Activated CD4-positive, alpha-beta memory T cell treated with anti-CD3 and anti-CD28 coated beads, Interleukin-2, amount 10 ng/mL, durations not matched to agents 7 days and 5 days (primary cell): Measurements from ENCODE around the gene ZNF263. TPM values are rescaled to one million over a fixed set of nuclear protein-coding genes. Genes with fewer than 3 reads are reported as not detected.
"Not testable (repeated sequence)": the region's sequence is repeated elsewhere in the genome, so short reads cannot be mapped to it uniquely, and the experiment has no call there.

Source experiments
- CTCF ChIA-PET: fragments of 350-600 bp; sonication (Branson Sonifier 250); formaldehyde crosslinking; loops from one replicate; lab custom pipeline; 2021; ENCODE audit warnings: antibody characterized with exemption, inconsistent platforms; lab: Charles Lee
- POLR2A ChIA-PET: fragments of 350-600 bp; sonication (Branson Sonifier 250); formaldehyde crosslinking; loops from one replicate; lab custom pipeline; 2021; ENCODE audit warnings: antibody characterized with exemption; lab: Charles Lee
- DNase-seq: peaks from one replicate; pipeline ENCODE4 v3.0.0-alpha.2; 2020
- H3K27ac Mint-ChIP-seq: one replicate; pipeline ENCODE4 v1.8.0; 2021; ENCODE audit warnings: mild to moderate bottlenecking, mixed read lengths
- H3K27me3 Mint-ChIP-seq: one replicate; pipeline ENCODE4 v1.8.0; 2021; ENCODE audit warnings: mixed read lengths
- H3K36me3 Mint-ChIP-seq: one replicate; pipeline ENCODE4 v1.8.0; 2021; ENCODE audit warnings: low read depth, mixed read lengths
- H3K4me1 Mint-ChIP-seq: one replicate; pipeline ENCODE4 v1.8.0; 2021; ENCODE audit warnings: mixed read lengths
- H3K4me3 Mint-ChIP-seq: one replicate; pipeline ENCODE4 v1.8.0; 2021; ENCODE audit warnings: mild to moderate bottlenecking, mixed read lengths
- H3K9me3 Mint-ChIP-seq: one replicate; pipeline ENCODE4 v1.8.0; 2021; ENCODE audit warnings: mixed read lengths
- total RNA-seq, 2 experiments: library from RNA; stranded (reverse); gene quantifications; one replicate each; pipeline ENCODE4 v1.2.3, GENCODE V29; 2021

ZNF263 gene
- total RNA-seq, 2 experiments from 2014 or later = 19.4 to 21.3 TPM

GRCh38 chr16:3252967-3253366, 30.3 kb upstream of the ZNF263 start:
- no peak overlapping the region for H3K27ac Mint-ChIP-seq
- H3K4me3 Mint-ChIP-seq = no peak overlapping the region
- peaks cover 2% of the 10 kb centered on the region for H3K9me3 Mint-ChIP-seq
- POLR2A ChIA-PET = interaction anchor here (0.7 kb wide), 1 partner anchor 53 kb away, joined by 3 read pairs; no protein-coding TSS in a partner anchor
- no peak for DNase-seq
- no peaks in the 10 kb centered on the region for H3K4me1 Mint-ChIP-seq
- no peaks in the 10 kb centered on the region for H3K36me3 Mint-ChIP-seq
- H3K27me3 Mint-ChIP-seq = no peaks in the 10 kb centered on the region
- CTCF ChIA-PET = interaction anchor here (0.6 kb wide), 1 partner anchor 54 kb away, joined by 4 read pairs; no protein-coding TSS in a partner anchor

- Mint-ChIP-seq H3K36me3 (no peaks in the 10 kb centered on the region), H3K27ac (no peak overlapping the region), H3K4me1 (no peaks in the 10 kb centered on the region), H3K9me3 (peaks cover 4% of the 10 kb centered on the region), H3K4me3 (no peak overlapping the region), H3K27me3 (peaks cover 2% of the 10 kb centered on the region)
- ChIA-PET POLR2A (interaction anchor here (1.1 to 1.5 kb wide), 2 partner anchors 9 to 17 kb away, joined by 3 to 4 read pairs; no protein-coding TSS in a partner anchor), CTCF (interaction anchor here (1.0 kb wide), 1 partner anchor 35 kb away, joined by 9 read pairs; no protein-coding TSS in a partner anchor)
- no peak for DNase-seq
These were observed 29.0 kb upstream of the ZNF263 start for GRCh38 chr16:3254309-3254708.

- Mint-ChIP-seq H3K4me1 (no peaks in the 10 kb centered on the region), H3K27me3 (peaks cover 2% of the 10 kb centered on the region), H3K9me3 (peaks cover 4% of the 10 kb centered on the region), H3K36me3 (no peaks in the 10 kb centered on the region), H3K27ac (no peak within 1 kb of the TSS), H3K4me3 (no peak within 1 kb of the TSS)
- ChIA-PET POLR2A (no interaction called here), CTCF (interaction anchor here (0.6 kb wide), 1 partner anchor 58 kb away, joined by 3 read pairs; no protein-coding TSS in a partner anchor)
- DNase-seq = no peak
These were observed 27.0 kb upstream of the ZNF263 start, which contains the start of gene MEFV for GRCh38 chr16:3256146-3256865. Gene MEFV (minus strand): TSS chr16:3256633. CDS start chr16:3256587, 46 bp downstream.

- ChIA-PET CTCF (no interaction called here), POLR2A (interaction anchor here (2.6 kb wide), 1 partner anchor 22 kb away, joined by 7 read pairs; the partner anchor contains the start of gene ZNF200)
- Mint-ChIP-seq H3K9me3 (peaks cover 7% of the 10 kb centered on the region), H3K27me3 (peaks cover 2% of the 10 kb centered on the region), H3K4me3 (no peak overlapping the region), H3K27ac (no peak overlapping the region), H3K36me3 (peaks cover 3% of the 10 kb centered on the region), H3K4me1 (peaks cover 3% of the 10 kb centered on the region)
- DNase-seq = no peak
These were observed 26.3 kb upstream of the ZNF263 start for GRCh38 chr16:3256866-3257465.

- no peak for DNase-seq
- POLR2A ChIA-PET = no interaction called here
- H3K27ac Mint-ChIP-seq = no peak overlapping the region
- CTCF ChIA-PET = interaction anchor here (1.0 kb wide), 1 partner anchor 72 kb away, joined by 3 read pairs; no protein-coding TSS in a partner anchor
- H3K4me1 Mint-ChIP-seq = peaks cover 25% of the 10 kb centered on the region
- peaks cover 2% of the 10 kb centered on the region for H3K27me3 Mint-ChIP-seq
- peaks cover 14% of the 10 kb centered on the region for H3K9me3 Mint-ChIP-seq
- H3K36me3 Mint-ChIP-seq = peaks cover 24% of the 10 kb centered on the region
- no peak overlapping the region for H3K4me3 Mint-ChIP-seq
These were observed 23.5 kb upstream of the ZNF263 start for GRCh38 chr16:3259836-3260235.

- H3K4me3 Mint-ChIP-seq = peak overlapping the region; percentile 58
- H3K27ac Mint-ChIP-seq = peak overlapping the region; percentile 97
- CTCF ChIA-PET = no interaction called here
These were observed 20.8 kb upstream of the ZNF263 start for GRCh38 chr16:3262517-3262916.

GRCh38 chr16:3264137-3265036, 18.9 kb upstream of the ZNF263 start:
- H3K9me3 Mint-ChIP-seq = peaks cover 29% of the 10 kb centered on the region
- H3K4me3 Mint-ChIP-seq = peak overlapping the region; percentile 80
- DNase-seq = peak; percentile 96
- H3K27ac Mint-ChIP-seq = peak overlapping the region; percentile 97
- H3K4me1 Mint-ChIP-seq = peaks cover 30% of the 10 kb centered on the region
- H3K36me3 Mint-ChIP-seq = peaks cover 55% of the 10 kb centered on the region
- POLR2A ChIA-PET = interaction anchor here (0.7 to 6.0 kb wide), 11 partner anchors 19 to 216 kb away, joined by 3 to 67 read pairs (median 4); partner anchors contain the start of genes TIGD7, ZNF174, ZNF200 and ZNF213
- CTCF ChIA-PET = interaction anchor here (1.0 kb wide), 2 partner anchors 18 to 20 kb away, joined by 3 to 4 read pairs; no protein-coding TSS in a partner anchor
- no peaks in the 10 kb centered on the region for H3K27me3 Mint-ChIP-seq

More at GRCh38 chr16:3262517-3262916, 20.8 kb upstream of the ZNF263 start:
- H3K36me3 Mint-ChIP-seq = peaks cover 43% of the 10 kb centered on the region
- H3K27me3 Mint-ChIP-seq = peaks cover 2% of the 10 kb centered on the region
- DNase-seq = no peak
- POLR2A ChIA-PET = interaction anchor here (0.8 to 6.0 kb wide), 9 partner anchors 9 to 248 kb away, joined by 3 to 67 read pairs (median 4); partner anchors contain the start of genes TIGD7, ZNF200, ZNF263 and ZNF75A
- peaks cover 25% of the 10 kb centered on the region for H3K9me3 Mint-ChIP-seq
- H3K4me1 Mint-ChIP-seq = peaks cover 30% of the 10 kb centered on the region

- POLR2A ChIA-PET = interaction anchor here (1.2 to 6.0 kb wide), 4 partner anchors 16 to 78 kb away, joined by 3 to 28 read pairs (median 6); partner anchors contain the start of gene ZNF200
These were observed 16.3 kb upstream of the ZNF263 start for GRCh38 chr16:3266873-3267537.

GRCh38 chr16:3268294-3268693, 15.0 kb upstream of the ZNF263 start:
- H3K36me3 Mint-ChIP-seq = peaks cover 46% of the 10 kb centered on the region
- peaks cover 16% of the 10 kb centered on the region for H3K4me1 Mint-ChIP-seq
- no peak overlapping the region for H3K4me3 Mint-ChIP-seq
- CTCF ChIA-PET = interaction anchor here (1.1 to 1.9 kb wide), 5 partner anchors 8 to 177 kb away, joined by 3 to 7 read pairs (median 4); partner anchors contain the start of genes ZNF174, ZNF263 and ZSCAN32
- no peak for DNase-seq
- H3K27ac Mint-ChIP-seq = no peak overlapping the region
- H3K27me3 Mint-ChIP-seq = no peaks in the 10 kb centered on the region
- H3K9me3 Mint-ChIP-seq = peaks cover 23% of the 10 kb centered on the region
- POLR2A ChIA-PET = interaction anchor here (0.6 to 2.2 kb wide), 4 partner anchors 16 to 133 kb away, joined by 3 to 5 read pairs (median 4); partner anchors contain the start of gene ZNF213

More at GRCh38 chr16:3266873-3267537, 16.3 kb upstream of the ZNF263 start:
- Mint-ChIP-seq H3K36me3 (peaks cover 55% of the 10 kb centered on the region), H3K4me3 (no peak overlapping the region), H3K9me3 (peaks cover 29% of the 10 kb centered on the region), H3K4me1 (peaks cover 27% of the 10 kb centered on the region), H3K27ac (no peak overlapping the region), H3K27me3 (no peaks in the 10 kb centered on the region)
- CTCF ChIA-PET = interaction anchor here (0.7 to 1.9 kb wide), 8 partner anchors 9 to 234 kb away, joined by 3 to 11 read pairs (median 4); partner anchors contain the start of genes CLUAP1, ZNF174, ZNF263 and ZSCAN32
- DNase-seq = no peak

- DNase-seq, CTCF ChIA-PET, POLR2A ChIA-PET, H3K4me3 Mint-ChIP-seq, H3K27ac Mint-ChIP-seq, H3K4me1 Mint-ChIP-seq, H3K27me3 Mint-ChIP-seq: not testable (repeated sequence)
- peaks cover 35% of the 10 kb centered on the region for H3K9me3 Mint-ChIP-seq
- peaks cover 32% of the 10 kb centered on the region for H3K36me3 Mint-ChIP-seq
These were observed 12.6 kb upstream of the ZNF263 start for GRCh38 chr16:3270718-3271117.

- H3K4me3 Mint-ChIP-seq, H3K27me3 Mint-ChIP-seq, H3K4me1 Mint-ChIP-seq, DNase-seq, H3K27ac Mint-ChIP-seq, POLR2A ChIA-PET, CTCF ChIA-PET: not testable (repeated sequence)
- Mint-ChIP-seq H3K36me3 (peaks cover 30% of the 10 kb centered on the region), H3K9me3 (peaks cover 35% of the 10 kb centered on the region)
These were observed 12.0 kb upstream of the ZNF263 start for GRCh38 chr16:3271281-3271680.
